Esophagus muscularis mucosa (tissue), 4 donors: ENCODE measurements around the gene GORASP2. TPM values are rescaled to one million over a fixed set of nuclear protein-coding genes. Genes with fewer than 3 reads are reported as not detected.
A peak's percentile ranks its signal among the peaks of the same experiment; 100 is the strongest.

ENCODE experiments used
- DNase-seq: peaks from one replicate; pipeline ENCODE4 v3.0.0-alpha.2; 2017; ENCODE audit errors: extremely low spot score
- H3K27ac ChIP-seq, 4 donors: fragments of 200-600 bp; sonication (generic); replicated peaks in 1 of 4; 1 replicate in 3 of 4; 2 replicates in 1 of 4; pipeline ENCODE4 v1.5.1; 2016 to 2019; ENCODE audit warnings: mild to moderate bottlenecking in 1 of 4
- H3K27me3 ChIP-seq, 4 donors: fragments of 200-600 bp; sonication (generic); one replicate each; pipeline versions ENCODE4 v1.5.1 to v1.6.0; 2016 to 2019
- H3K36me3 ChIP-seq, 4 donors: fragments of 200-600 bp; sonication (generic); one replicate each; pipeline ENCODE4 v1.5.1; 2016 to 2019
- H3K4me1 ChIP-seq, 4 donors: fragments of 200-600 bp; sonication (generic); one replicate each; pipeline ENCODE4 v1.5.1; 2016 to 2019
- H3K4me3 ChIP-seq, 4 donors: fragments of 200-600 bp; sonication (generic); 1 replicate in 2 of 4; 2 replicates in 2 of 4; pipeline ENCODE4 v1.5.1; 2016 to 2019; ENCODE audit warnings: mild to moderate bottlenecking in 4 of 4, moderate library complexity in 1 of 4
- H3K9me3 ChIP-seq, 4 donors: fragments of 200-600 bp; sonication (generic); 1 replicate in 3 of 4; 2 replicates in 1 of 4; pipeline ENCODE4 v1.5.1; 2016 to 2019
- EP300 ChIP-seq: sonication (generic); formaldehyde crosslinking; IDR thresholded peaks from one replicate; pipeline ENCODE4 v1.6.1; 2017; ENCODE audit warnings: antibody characterized with exemption
- POLR2A ChIP-seq: fragments of 450-650 bp; IDR thresholded peaks from one replicate; pipeline ENCODE4 v1.6.1; 2017; ENCODE audit warnings: antibody characterized with exemption, moderate library complexity, mild to moderate bottlenecking, low read depth
- POLR2AphosphoS5 ChIP-seq, 2 donors: sonication (generic); formaldehyde crosslinking; IDR thresholded peaks; one replicate each; pipeline ENCODE4 v1.6.1; 2017; ENCODE audit warnings: antibody characterized with exemption in 2 of 2
- WGBS: methylation state at CpG from one replicate; pipeline ENCODE4 v1.1.5; 2018; 5-methylcytosine and 5-hydroxymethylcytosine counted together
- intact Hi-C: fragments of 100-400 bp; cut with DNase I; formaldehyde crosslinking; loops from one replicate; pipeline ENCODE4 v1.15.1; 2023
- total RNA-seq, 4 donors: library from RNA; depleted of rRNA; stranded (reverse); fragments of >200 nt; gene quantifications; one replicate each; pipeline versions ENCODE4 v1.1.0 to v1.2.1, GENCODE V29; 2016
- TF ChIP-seq, protein P1 (sequence below), 3 experiments: fragments of 200-600 bp in 2 of 3; fragments of 450-650 bp in 1 of 3; sonication (generic) in 2 of 3; IDR thresholded peaks; one replicate each; pipeline ENCODE4 v1.5.1; 2017 to 2019; ENCODE audit warnings: antibody characterized with exemption in 3 of 3, mild to moderate bottlenecking in 2 of 3, moderate library complexity in 1 of 3

GORASP2 gene
- total RNA-seq, 4 donors from 2014 or later: 32.6 to 54.0 (median 42.1) TPM

DNA sequence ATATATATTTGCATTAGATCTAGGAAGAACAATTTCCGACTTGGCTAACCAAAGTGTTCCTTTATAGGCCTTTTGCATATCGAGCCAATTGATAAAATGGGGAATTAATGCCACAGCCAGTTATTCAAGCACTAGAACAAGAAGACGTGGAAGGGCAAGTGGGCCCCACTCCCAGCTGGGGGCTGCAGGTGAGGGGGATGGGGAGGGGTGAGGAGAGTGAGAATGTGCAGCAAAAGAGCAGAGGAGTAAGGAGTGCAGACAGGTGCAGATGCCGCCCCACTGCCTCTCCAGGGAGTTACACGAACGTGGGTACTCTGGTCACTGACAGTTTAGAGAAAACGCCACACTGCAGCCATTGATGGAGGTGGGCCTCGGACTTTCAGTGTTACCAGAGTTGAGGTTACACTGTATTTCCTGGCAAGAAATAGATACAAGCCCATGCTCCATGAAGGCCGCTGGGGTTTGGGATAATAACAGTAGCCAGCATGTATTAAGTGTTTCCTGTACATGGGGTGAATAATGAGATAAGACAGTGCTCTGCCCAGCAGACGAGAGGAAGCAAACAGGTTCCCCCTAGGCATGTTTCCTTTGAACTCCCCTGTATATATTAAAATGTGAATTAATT is 40.9 kb downstream of the GORASP2 start:
- Histone ChIP-seq H3K36me3 (peaks cover 22 to 34% (median 26%) of the 10 kb centered on the region in 4 donors), H3K9me3 (no peaks in the 10 kb centered on the region), H3K4me1 (peaks cover 5 to 21% (median 10%) of the 10 kb centered on the region in 4 donors), H3K4me3 (no peak overlapping the region), H3K27me3 (no peaks in the 10 kb centered on the region), H3K27ac (no peak overlapping the region)
- no peak for TF ChIP-seq EP300
- TF ChIP-seq, protein P1, sequence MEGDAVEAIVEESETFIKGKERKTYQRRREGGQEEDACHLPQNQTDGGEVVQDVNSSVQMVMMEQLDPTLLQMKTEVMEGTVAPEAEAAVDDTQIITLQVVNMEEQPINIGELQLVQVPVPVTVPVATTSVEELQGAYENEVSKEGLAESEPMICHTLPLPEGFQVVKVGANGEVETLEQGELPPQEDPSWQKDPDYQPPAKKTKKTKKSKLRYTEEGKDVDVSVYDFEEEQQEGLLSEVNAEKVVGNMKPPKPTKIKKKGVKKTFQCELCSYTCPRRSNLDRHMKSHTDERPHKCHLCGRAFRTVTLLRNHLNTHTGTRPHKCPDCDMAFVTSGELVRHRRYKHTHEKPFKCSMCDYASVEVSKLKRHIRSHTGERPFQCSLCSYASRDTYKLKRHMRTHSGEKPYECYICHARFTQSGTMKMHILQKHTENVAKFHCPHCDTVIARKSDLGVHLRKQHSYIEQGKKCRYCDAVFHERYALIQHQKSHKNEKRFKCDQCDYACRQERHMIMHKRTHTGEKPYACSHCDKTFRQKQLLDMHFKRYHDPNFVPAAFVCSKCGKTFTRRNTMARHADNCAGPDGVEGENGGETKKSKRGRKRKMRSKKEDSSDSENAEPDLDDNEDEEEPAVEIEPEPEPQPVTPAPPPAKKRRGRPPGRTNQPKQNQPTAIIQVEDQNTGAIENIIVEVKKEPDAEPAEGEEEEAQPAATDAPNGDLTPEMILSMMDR (IDR thresholded peaks at IDR 0.05): no peak
- TF ChIP-seq POLR2AphosphoS5 (IDR thresholded peaks at IDR 0.05): no peak
- TF ChIP-seq POLR2A: no peak
- no peak for DNase-seq
- 64% methylated on average over 10 of the region's 10 CpGs for WGBS
- intact Hi-C loops: loop anchor here (5.0 kb wide), 2 partner anchors 462 to 552 kb away; partner anchors contain the start of genes CYBRD1, DCAF17 and METTL8

DNA sequence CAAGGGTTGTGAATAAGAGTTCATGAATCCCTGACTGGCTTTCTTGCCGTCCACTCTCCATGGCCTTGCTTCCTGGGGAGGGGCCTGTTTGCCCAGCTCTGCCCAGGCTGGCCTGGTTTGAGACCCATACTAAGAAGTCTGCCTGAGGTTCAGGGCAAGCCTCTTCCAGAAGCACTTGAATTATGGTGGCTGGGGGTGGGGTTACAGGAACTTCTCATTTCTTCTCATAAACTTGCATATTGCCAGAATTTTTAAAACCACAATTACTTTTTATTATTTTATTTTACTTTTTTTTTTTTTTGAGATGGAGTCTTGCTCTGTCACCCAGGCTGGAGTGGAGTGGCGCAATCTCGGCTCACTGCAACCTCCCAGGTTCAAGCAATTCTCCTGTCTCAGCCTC is 42.0 kb downstream of the GORASP2 start:
- no peak overlapping the region for H3K27ac ChIP-seq

DNA sequence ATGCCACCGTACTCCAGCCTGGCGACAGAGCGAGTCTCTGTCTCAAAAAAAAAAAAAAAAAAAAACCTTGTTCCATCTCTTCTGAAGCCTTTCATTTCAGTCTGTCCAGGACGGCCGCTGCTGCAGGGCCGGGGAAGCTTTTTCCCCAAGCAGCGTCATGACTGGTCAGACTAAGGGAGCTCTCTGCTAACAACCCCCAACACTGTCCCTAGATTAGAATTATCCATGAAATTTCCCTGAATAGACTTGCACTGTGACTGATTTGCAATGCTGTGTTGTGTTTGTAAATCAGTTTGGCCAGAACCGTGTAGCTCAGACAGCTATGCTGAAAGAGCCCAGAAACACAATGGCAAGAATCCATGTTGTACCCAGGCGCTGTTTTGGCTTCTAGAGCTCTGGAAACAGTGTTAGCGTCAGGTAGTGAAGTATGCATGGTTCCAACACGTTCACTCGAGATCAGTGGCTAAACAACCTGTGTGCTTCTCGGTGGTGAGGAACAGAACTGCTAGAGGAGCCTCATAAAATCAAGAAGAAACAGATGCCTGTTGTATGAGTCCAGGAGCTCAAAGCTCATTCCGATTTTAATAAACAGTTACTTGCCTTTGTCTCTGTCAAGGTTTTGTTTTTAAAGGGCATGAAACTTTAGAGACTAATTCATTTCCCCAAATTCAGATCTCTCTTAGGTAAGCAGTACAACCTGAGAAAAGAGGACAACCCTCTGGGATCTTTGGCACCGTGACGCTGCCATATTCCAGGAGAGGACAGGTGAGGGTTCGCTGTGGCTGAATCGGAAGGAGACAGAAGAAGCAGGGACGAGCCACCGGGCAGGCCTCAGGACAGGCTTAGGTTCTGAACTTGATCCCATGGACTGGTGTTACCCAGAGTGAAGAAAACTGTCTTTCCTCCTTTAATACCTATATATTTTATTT is 43.5 kb downstream of the GORASP2 start:
- Histone ChIP-seq H3K27me3 (no peaks in the 10 kb centered on the region), H3K27ac (peak overlapping the region in 1 of 4 donors; percentile 89), H3K4me3 (peak overlapping the region; percentile 79 to 90 (median 82)), H3K9me3 (no peaks in the 10 kb centered on the region), H3K4me1 (peaks cover 5 to 21% (median 10%) of the 10 kb centered on the region in 4 donors), H3K36me3 (peaks cover 0 to 8% (median 3%) of the 10 kb centered on the region in 4 donors)
- 76% methylated on average over 20 of the region's 20 CpGs for WGBS
- intact Hi-C loops: loop anchor here (2.0 to 5.0 kb wide), 4 partner anchors 186 to 550 kb away; partner anchors contain the start of genes CYBRD1, DCAF17 and METTL8
- TF ChIP-seq EP300 (no peak), POLR2A (no peak), POLR2AphosphoS5 (IDR thresholded peaks at IDR 0.05) (no peak)
- TF ChIP-seq, protein P1 (IDR thresholded peaks at IDR 0.05): no peak
- peak; percentile 89 for DNase-seq

More for the DNA sequence above, 42.0 kb downstream of the GORASP2 start:
- no peaks in the 10 kb centered on the region for H3K27me3 ChIP-seq
- no peak for DNase-seq
- TF ChIP-seq, protein P1 (IDR thresholded peaks at IDR 0.05): no peak
- no peak for TF ChIP-seq POLR2A
- TF ChIP-seq EP300: no peak
- no peak for TF ChIP-seq POLR2AphosphoS5 (IDR thresholded peaks at IDR 0.05)
- 96% methylated on average over 3 of the region's 3 CpGs for WGBS
- peaks cover 5 to 21% (median 10%) of the 10 kb centered on the region in 4 donors for H3K4me1 ChIP-seq
- no peaks in the 10 kb centered on the region for H3K9me3 ChIP-seq
- peaks cover 11 to 23% (median 15%) of the 10 kb centered on the region in 4 donors for H3K36me3 ChIP-seq
- no peak overlapping the region for H3K4me3 ChIP-seq
- intact Hi-C loops: loop anchor here (5.0 kb wide), 2 partner anchors 461 to 551 kb away; partner anchors contain the start of genes CYBRD1, DCAF17 and METTL8

DNA sequence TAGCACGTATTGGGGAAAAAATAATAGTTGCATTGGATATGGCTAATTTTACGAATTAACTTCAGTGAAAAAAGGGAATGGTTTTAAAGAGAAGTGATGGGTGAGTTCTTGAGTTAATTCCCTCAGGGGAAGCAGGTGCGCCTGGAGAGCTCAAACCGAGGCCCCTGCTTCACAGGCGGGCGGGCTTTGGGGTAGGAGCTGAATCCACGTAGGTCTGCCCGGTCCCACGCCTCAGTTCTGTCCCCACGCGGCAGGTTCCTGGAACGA is 44.1 kb downstream of the GORASP2 start:
- Histone ChIP-seq H3K9me3 (no peaks in the 10 kb centered on the region), H3K4me1 (peaks cover 5 to 21% (median 10%) of the 10 kb centered on the region in 4 donors), H3K27ac (peak overlapping the region in 2 of 4 donors; percentile 85 to 89), H3K27me3 (no peaks in the 10 kb centered on the region), H3K36me3 (peaks cover 0 to 2% (median under 1%) of the 10 kb centered on the region in 4 donors), H3K4me3 (peak overlapping the region; percentile 79 to 90 (median 82))
- WGBS: 5% methylated on average over 9 of the region's 12 CpGs
- TF ChIP-seq, protein P1 (IDR thresholded peaks at IDR 0.05): no peak
- TF ChIP-seq POLR2AphosphoS5 (IDR thresholded peaks at IDR 0.05): no peak
- no peak for TF ChIP-seq EP300
- TF ChIP-seq POLR2A: no peak
- intact Hi-C loops: loop anchor here (2.0 to 5.0 kb wide), 4 partner anchors 186 to 549 kb away; partner anchors contain the start of genes CYBRD1, DCAF17 and METTL8
- no peak for DNase-seq
